CD4-positive, alpha-beta T cell (primary cell): Measurements from ENCODE around the gene RAB9A. TPM values are rescaled to one million over a fixed set of nuclear protein-coding genes. Genes with fewer than 3 reads are reported as not detected.
A peak's percentile ranks its signal among the peaks of the same experiment; 100 is the strongest.
"Not testable (repeated sequence)": the region's sequence is repeated elsewhere in the genome, so short reads cannot be mapped to it uniquely, and the experiment has no call there.

Source experiments
- ATAC-seq: fragments of 200-7000 bp; cut with Tn5 transposase; one replicate; pipeline ENCODE4 v1.10.0; 2022; ENCODE audit warnings: mild to moderate bottlenecking; ENCODE audit not compliant: poor library complexity
- CTCF ChIA-PET: fragments of 350-600 bp; sonication (Branson Sonifier 250); formaldehyde crosslinking; loops from one replicate; lab custom pipeline; 2021; ENCODE audit warnings: antibody characterized with exemption, inconsistent platforms; lab: Charles Lee
- POLR2A ChIA-PET: fragments of 350-600 bp; sonication (Branson Sonifier 250); formaldehyde crosslinking; loops from one replicate; lab custom pipeline; 2021; ENCODE audit warnings: antibody characterized with exemption, inconsistent platforms; lab: Charles Lee
- DNase-seq, 14 experiments: peaks; one replicate each; pipeline ENCODE4 v3.0.0-alpha.2; 2013 to 2020; ENCODE audit warnings: mixed read lengths in 2 of 14
- H3K27ac ChIP-seq, 2 donors: one replicate each; pipeline versions ENCODE4 v1.5.1 to v1.7.0; 2013; ENCODE audit warnings: low read length in 2 of 2, low read depth in 1 of 2, mild to moderate bottlenecking in 1 of 2
- H3K27me3 ChIP-seq, 2 experiments: 1 replicate in 1 of 2; 2 replicates in 1 of 2; pipeline versions ENCODE4 v1.6.1 to v1.7.0; 2013; ENCODE audit warnings: low read length in 2 of 2, control low read depth in 1 of 2, mild to moderate bottlenecking in 1 of 2, moderate library complexity in 1 of 2; ENCODE audit not compliant: insufficient read depth in 2 of 2, control insufficient read depth in 1 of 2
- H3K36me3 ChIP-seq: one replicate; pipeline ENCODE4 v1.6.1; 2013; ENCODE audit warnings: low read length, control low read depth; ENCODE audit not compliant: insufficient read depth
- H3K4me1 ChIP-seq: one replicate; pipeline ENCODE4 v1.6.1; 2013; ENCODE audit warnings: low read length, control low read depth; ENCODE audit not compliant: insufficient read depth
- H3K4me3 ChIP-seq: one replicate; pipeline ENCODE4 v1.5.1; 2013; ENCODE audit warnings: mild to moderate bottlenecking, low read length, moderate library complexity
- H3K9me3 ChIP-seq, 2 experiments: 1 replicate in 1 of 2; 2 replicates in 1 of 2; pipeline versions ENCODE4 v1.6.1 to v1.7.0; 2013; ENCODE audit warnings: low read length in 2 of 2, mild to moderate bottlenecking in 2 of 2, control low read depth in 1 of 2, moderate library complexity in 1 of 2; ENCODE audit not compliant: control insufficient read depth in 1 of 2, insufficient read depth in 1 of 2
- H3K27ac Mint-ChIP-seq: one replicate; pipeline ENCODE4 v1.8.0; 2020; ENCODE audit warnings: mixed read lengths
- H3K27me3 Mint-ChIP-seq: one replicate; pipeline ENCODE4 v1.8.0; 2021; ENCODE audit warnings: mixed read lengths
- H3K36me3 Mint-ChIP-seq: one replicate; pipeline ENCODE4 v1.8.0; 2021; ENCODE audit warnings: low read depth, mixed read lengths
- H3K4me1 Mint-ChIP-seq: one replicate; pipeline ENCODE4 v1.8.0; 2021; ENCODE audit warnings: low read depth, mixed read lengths
- H3K4me3 Mint-ChIP-seq: one replicate; pipeline ENCODE4 v1.8.0; 2020; ENCODE audit warnings: mild to moderate bottlenecking, mixed read lengths
- H3K9me3 Mint-ChIP-seq: one replicate; pipeline ENCODE4 v1.8.0; 2020; ENCODE audit warnings: mixed read lengths
- CTCF ChIP-seq: fragments of 200-600 bp; IDR thresholded peaks from one replicate; pipeline ENCODE4 v1.8.0; 2022; ENCODE audit warnings: antibody characterized with exemption, mild to moderate bottlenecking
- intact Hi-C, 2 experiments: fragments of 100-400 bp; cut with DNase I in 1 of 2; cut with micrococcal nuclease in 1 of 2; formaldehyde crosslinking; loops; one replicate each; pipeline versions ENCODE4 v1.15.1 to v1.9.0; 2023 to 2025; cut with DNase I, micrococcal nuclease
- total RNA-seq, 174 experiments: library from RNA in 2 of 174; stranded (reverse) in 2 of 174; gene quantifications; one replicate each; pipeline ENCODE4 v1.2.3 and lab custom pipeline; 2021 to 2026

RAB9A gene
- total RNA-seq, 2 experiments from 2014 or later, result 21.4 to 25.2 TPM

- H3K9me3 Mint-ChIP-seq, result no peaks in the 10 kb centered on the region
- ATAC-seq (no peak), DNase-seq (no peak)
- intact Hi-C loops, result no loop called here
- H3K36me3 Mint-ChIP-seq, result peaks cover 41% of the 10 kb centered on the region
- H3K27ac Mint-ChIP-seq, result no peak overlapping the region
- no peak for TF ChIP-seq CTCF
- no peak overlapping the region for H3K4me3 Mint-ChIP-seq
- peaks cover 4% of the 10 kb centered on the region for H3K4me1 ChIP-seq
- no peaks in the 10 kb centered on the region for H3K27me3 ChIP-seq
- no peak overlapping the region for H3K4me3 ChIP-seq
- POLR2A ChIA-PET, result interaction anchor here (0.5 kb wide), 1 partner anchor 40 kb away, joined by 3 read pairs; no protein-coding TSS in a partner anchor
- CTCF ChIA-PET, result interaction anchor here (1.5 kb wide), 1 partner anchor 21 kb away, joined by 3 read pairs; the partner anchor contains the start of gene RAB9A
- no peaks in the 10 kb centered on the region for H3K9me3 ChIP-seq
- H3K36me3 ChIP-seq, result peaks cover 24% of the 10 kb centered on the region
- no peaks in the 10 kb centered on the region for H3K27me3 Mint-ChIP-seq
- H3K27ac ChIP-seq, result no peak overlapping the region
- peaks cover 10% of the 10 kb centered on the region for H3K4me1 Mint-ChIP-seq
Observed at GRCh38 chrX:13666836-13667235, 22.1 kb upstream of the RAB9A start.

- H3K4me3 ChIP-seq, result no peak overlapping the region
- ATAC-seq, result no peak
- ChIA-PET POLR2A (no interaction called here), CTCF (no interaction called here)
- H3K36me3 Mint-ChIP-seq, result peaks cover 38% of the 10 kb centered on the region
- H3K9me3 ChIP-seq, result no peaks in the 10 kb centered on the region
- H3K4me1 Mint-ChIP-seq, result peaks cover 10% of the 10 kb centered on the region
- no peak overlapping the region for H3K27ac ChIP-seq
- H3K27me3 Mint-ChIP-seq, result no peaks in the 10 kb centered on the region
- H3K27me3 ChIP-seq, result no peaks in the 10 kb centered on the region
- H3K4me1 ChIP-seq, result peaks cover 3% of the 10 kb centered on the region
- H3K9me3 Mint-ChIP-seq, result no peaks in the 10 kb centered on the region
- no peak overlapping the region for H3K27ac Mint-ChIP-seq
- no peak overlapping the region for H3K4me3 Mint-ChIP-seq
- peaks cover 14% of the 10 kb centered on the region for H3K36me3 ChIP-seq
- no peak for DNase-seq
- intact Hi-C loops, result no loop called here
- TF ChIP-seq CTCF, result no peak
Observed at GRCh38 chrX:13667919-13668318, 21.0 kb upstream of the RAB9A start.

- H3K27ac Mint-ChIP-seq, result peak overlapping the region; percentile 78
- Histone ChIP-seq H3K36me3 (peaks cover 4% of the 10 kb centered on the region), H3K4me3 (peak overlapping the region; percentile 9), H3K4me1 (peaks cover 3% of the 10 kb centered on the region), H3K27me3 (no peaks in the 10 kb centered on the region), H3K27ac (peak overlapping the region in 1 of 2 donors; percentile 24), H3K9me3 (no peaks in the 10 kb centered on the region)
- no peaks in the 10 kb centered on the region for H3K9me3 Mint-ChIP-seq
- peak in 9 of 14 experiments; percentile 5 to 87 (median 34) for DNase-seq
- ATAC-seq, result peak; percentile 84
- ChIA-PET CTCF (interaction anchor here (0.8 to 1.6 kb wide), 3 partner anchors 11 to 18 kb away, joined by 3 to 5 read pairs (median 3); no protein-coding TSS in a partner anchor), POLR2A (interaction anchor here (0.7 to 1.4 kb wide), 3 partner anchors 16 to 66 kb away, joined by 3 to 6 read pairs (median 3); partner anchors contain the start of gene RAB9A)
- peak overlapping the region; percentile 36 for H3K4me3 Mint-ChIP-seq
- intact Hi-C loops, result no loop called here
- peaks cover 10% of the 10 kb centered on the region for H3K4me1 Mint-ChIP-seq
- H3K36me3 Mint-ChIP-seq, result peaks cover 26% of the 10 kb centered on the region
- no peak for TF ChIP-seq CTCF
- H3K27me3 Mint-ChIP-seq, result no peaks in the 10 kb centered on the region
Observed at GRCh38 chrX:13669246-13669737, 19.6 kb upstream of the RAB9A start.

- Mint-ChIP-seq H3K36me3 (peaks cover 25% of the 10 kb centered on the region), H3K27ac (peak overlapping the region; percentile 78)
- H3K4me3 Mint-ChIP-seq, H3K4me1 Mint-ChIP-seq, ATAC-seq, H3K9me3 Mint-ChIP-seq, H3K9me3 ChIP-seq, intact Hi-C loops, H3K36me3 ChIP-seq, DNase-seq, H3K27me3 ChIP-seq, H3K4me1 ChIP-seq, H3K27ac ChIP-seq, H3K27me3 Mint-ChIP-seq: not testable (repeated sequence)
- POLR2A ChIA-PET, result interaction anchor here (0.7 to 1.4 kb wide), 3 partner anchors 16 to 66 kb away, joined by 3 to 6 read pairs (median 3); partner anchors contain the start of gene RAB9A
- CTCF ChIA-PET, result interaction anchor here (0.8 to 1.6 kb wide), 3 partner anchors 11 to 18 kb away, joined by 3 to 5 read pairs (median 3); no protein-coding TSS in a partner anchor
- H3K4me3 ChIP-seq, result peak overlapping the region; percentile 9
Observed at GRCh38 chrX:13669755-13670154, 19.2 kb upstream of the RAB9A start.
